Neural progenitor cell (in vitro differentiated cells): ENCODE measurements around the gene MED13L. TPM values are rescaled to one million over a fixed set of nuclear protein-coding genes. Genes with fewer than 3 reads are reported as not detected.

Experiments
- DNase-seq: peaks from one replicate; pipeline ENCODE4 v3.0.0-alpha.2; 2016; ENCODE audit warnings: low spot score
- H2AFZ ChIP-seq: fragments of 200-600 bp; sonication (generic); replicated peaks from 2 replicates; pipeline ENCODE4 v1.6.1; 2016; ENCODE audit warnings: antibody characterized with exemption
- H3F3A ChIP-seq: fragments of 200-600 bp; sonication (generic); 2 replicates; pipeline ENCODE4 v1.6.1; 2016; ENCODE audit warnings: antibody characterized with exemption, low read depth
- H3K27ac ChIP-seq: fragments of 200-600 bp; sonication (generic); 2 replicates; pipeline ENCODE4 v1.5.1; 2016; ENCODE audit warnings: mild to moderate bottlenecking
- H3K27me3 ChIP-seq: fragments of 200-600 bp; sonication (generic); 2 replicates; pipeline ENCODE4 v1.6.1; 2016; ENCODE audit warnings: mild to moderate bottlenecking, moderate library complexity
- H3K36me3 ChIP-seq: fragments of 200-600 bp; sonication (generic); 2 replicates; pipeline ENCODE4 v1.5.1; 2016
- H3K4me1 ChIP-seq: fragments of 200-600 bp; sonication (generic); 2 replicates; pipeline ENCODE4 v1.6.1; 2016; ENCODE audit warnings: mixed run types
- H3K4me2 ChIP-seq: fragments of 200-600 bp; sonication (generic); 2 replicates; pipeline ENCODE4 v1.6.1; 2016
- H3K4me3 ChIP-seq: fragments of 200-600 bp; sonication (generic); 2 replicates; pipeline ENCODE4 v1.5.1; 2016
- H3K79me2 ChIP-seq: fragments of 200-600 bp; sonication (generic); 2 replicates; pipeline ENCODE4 v1.6.1; 2016; ENCODE audit warnings: low read depth
- H3K9ac ChIP-seq: fragments of 200-600 bp; sonication (generic); 2 replicates; pipeline ENCODE4 v1.6.1; 2016
- H3K9me3 ChIP-seq: fragments of 200-600 bp; sonication (generic); 2 replicates; pipeline ENCODE4 v1.5.1; 2016; ENCODE audit warnings: low read depth
- H4K20me1 ChIP-seq: fragments of 200-600 bp; sonication (generic); 2 replicates; pipeline ENCODE4 v1.6.1; 2016; ENCODE audit warnings: low read depth
- H3K27ac Mint-ChIP-seq: 3 replicates; pipeline ENCODE4 v1.8.0; 2021; ENCODE audit warnings: mixed read lengths
- H3K27me3 Mint-ChIP-seq: 2 replicates; pipeline ENCODE4 v1.8.0; 2022; ENCODE audit warnings: low read depth, mild to moderate bottlenecking, inconsistent platforms, moderate library complexity, mixed read lengths; ENCODE audit not compliant: insufficient read depth
- H3K36me3 Mint-ChIP-seq: 3 replicates; pipeline ENCODE4 v1.8.0; 2021; ENCODE audit warnings: mixed read lengths
- H3K4me1 Mint-ChIP-seq: 3 replicates; pipeline ENCODE4 v1.8.0; 2021; ENCODE audit warnings: mixed read lengths
- H3K4me3 Mint-ChIP-seq: 3 replicates; pipeline ENCODE4 v1.8.0; 2021; ENCODE audit warnings: mild to moderate bottlenecking, moderate library complexity, mixed read lengths
- H3K9me3 Mint-ChIP-seq: 3 replicates; pipeline ENCODE4 v1.8.0; 2020; ENCODE audit warnings: mixed read lengths
- EZH2 ChIP-seq: fragments of 200-600 bp; sonication (generic); IDR thresholded peaks from 2 replicates; pipeline ENCODE4 v1.6.1; 2017; ENCODE audit warnings: antibody characterized with exemption, mild to moderate bottlenecking, moderate library complexity
- EZH2phosphoT487 ChIP-seq: fragments of 200-600 bp; sonication (generic); IDR thresholded peaks from 2 replicates; pipeline ENCODE4 v1.6.1; 2017; ENCODE audit warnings: antibody characterized with exemption
- total RNA-seq: library from RNA; depleted of rRNA; stranded (reverse); fragments of >200 nt; gene quantifications from 2 replicates; pipeline ENCODE4 v1.2.3, GENCODE V29; 2015; ENCODE audit warnings: low replicate concordance
- TF ChIP-seq, protein P1 (sequence below): fragments of 200-600 bp; sonication (generic); IDR thresholded peaks from 2 replicates; pipeline ENCODE4 v1.5.1; 2017; ENCODE audit warnings: antibody characterized with exemption, mild to moderate bottlenecking

Gene MED13L
- total RNA-seq, 1 donor from 2014 or later, result 149 TPM

DNA sequence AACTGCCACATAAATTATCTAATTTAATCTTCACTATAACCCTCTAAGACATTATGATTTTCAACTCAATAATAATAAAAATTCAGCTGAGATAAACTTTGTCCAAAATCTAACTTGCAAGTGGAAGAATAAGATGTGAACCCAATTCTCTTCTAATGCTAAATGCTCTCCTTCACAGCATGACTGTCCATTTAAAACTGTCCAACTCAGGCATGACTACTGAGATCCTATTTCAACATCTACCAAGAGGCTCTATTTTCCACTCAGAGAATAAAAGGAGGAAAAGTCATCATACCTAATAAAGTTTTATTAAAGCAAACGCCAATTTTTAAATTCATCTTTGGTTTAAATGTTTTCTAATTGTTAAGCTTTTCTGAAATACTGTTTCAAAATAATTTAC, 183.6 kb downstream of the MED13L start:
- no peak overlapping the region for H3K4me2 ChIP-seq
- no peaks in the 10 kb centered on the region for H3K36me3 Mint-ChIP-seq
- H3K79me2 ChIP-seq, result peaks cover 90% of the 10 kb centered on the region
- no peaks in the 10 kb centered on the region for H3K27me3 Mint-ChIP-seq
- TF ChIP-seq EZH2 (no peak), EZH2phosphoT487 (no peak)
- TF ChIP-seq, protein P1, sequence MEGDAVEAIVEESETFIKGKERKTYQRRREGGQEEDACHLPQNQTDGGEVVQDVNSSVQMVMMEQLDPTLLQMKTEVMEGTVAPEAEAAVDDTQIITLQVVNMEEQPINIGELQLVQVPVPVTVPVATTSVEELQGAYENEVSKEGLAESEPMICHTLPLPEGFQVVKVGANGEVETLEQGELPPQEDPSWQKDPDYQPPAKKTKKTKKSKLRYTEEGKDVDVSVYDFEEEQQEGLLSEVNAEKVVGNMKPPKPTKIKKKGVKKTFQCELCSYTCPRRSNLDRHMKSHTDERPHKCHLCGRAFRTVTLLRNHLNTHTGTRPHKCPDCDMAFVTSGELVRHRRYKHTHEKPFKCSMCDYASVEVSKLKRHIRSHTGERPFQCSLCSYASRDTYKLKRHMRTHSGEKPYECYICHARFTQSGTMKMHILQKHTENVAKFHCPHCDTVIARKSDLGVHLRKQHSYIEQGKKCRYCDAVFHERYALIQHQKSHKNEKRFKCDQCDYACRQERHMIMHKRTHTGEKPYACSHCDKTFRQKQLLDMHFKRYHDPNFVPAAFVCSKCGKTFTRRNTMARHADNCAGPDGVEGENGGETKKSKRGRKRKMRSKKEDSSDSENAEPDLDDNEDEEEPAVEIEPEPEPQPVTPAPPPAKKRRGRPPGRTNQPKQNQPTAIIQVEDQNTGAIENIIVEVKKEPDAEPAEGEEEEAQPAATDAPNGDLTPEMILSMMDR, result no peak
- peaks cover 33% of the 10 kb centered on the region for H4K20me1 ChIP-seq
- H3K9me3 Mint-ChIP-seq, result no peaks in the 10 kb centered on the region
- H3K4me3 ChIP-seq, result no peak overlapping the region
- no peak overlapping the region for H3K27ac ChIP-seq
- no peaks in the 10 kb centered on the region for H3K9me3 ChIP-seq
- H3K36me3 ChIP-seq, result peaks cover 3% of the 10 kb centered on the region
- H3K4me3 Mint-ChIP-seq, result no peak overlapping the region
- H3K4me1 Mint-ChIP-seq, result peaks cover 19% of the 10 kb centered on the region
- H3K4me1 ChIP-seq, result peaks cover 2% of the 10 kb centered on the region
- no peak overlapping the region for H3K9ac ChIP-seq
- H3K27me3 ChIP-seq, result no peaks in the 10 kb centered on the region
- H3F3A ChIP-seq, result peaks cover 12% of the 10 kb centered on the region
- no peak overlapping the region for H3K27ac Mint-ChIP-seq
- DNase-seq, result no peak
- no peak overlapping the region for H2AFZ ChIP-seq

DNA sequence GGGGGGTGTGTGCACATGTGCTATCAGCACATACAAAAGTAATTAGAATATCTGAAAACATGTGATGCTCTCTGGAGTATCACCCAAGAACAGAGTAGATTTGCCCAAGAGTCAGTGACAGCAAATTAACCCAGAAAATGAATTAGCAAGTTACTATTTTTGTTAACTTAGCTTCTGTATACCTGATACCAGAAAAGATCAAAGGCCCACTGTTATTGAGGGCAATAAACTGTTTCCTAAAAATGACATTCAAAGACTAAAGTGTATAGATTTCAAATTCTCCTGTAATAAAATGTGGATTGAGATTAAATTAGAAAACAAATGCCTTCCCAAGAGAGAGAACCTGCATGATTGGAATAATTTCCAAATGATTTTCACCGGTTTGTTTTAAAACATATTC, 184.7 kb downstream of the MED13L start:
- DNase-seq, result no peak
- peaks cover 16% of the 10 kb centered on the region for H3F3A ChIP-seq
- Mint-ChIP-seq H3K27ac (no peak overlapping the region), H3K4me1 (peaks cover 25% of the 10 kb centered on the region), H3K9me3 (peaks cover 2% of the 10 kb centered on the region), H3K27me3 (no peaks in the 10 kb centered on the region), H3K36me3 (peaks cover 5% of the 10 kb centered on the region), H3K4me3 (no peak overlapping the region)
- H3K4me1 ChIP-seq, result peaks cover 13% of the 10 kb centered on the region
- H3K4me2 ChIP-seq, result no peak overlapping the region
- no peaks in the 10 kb centered on the region for H3K27me3 ChIP-seq
- no peak for TF ChIP-seq EZH2
- TF ChIP-seq, protein P1, result no peak
- no peak for TF ChIP-seq EZH2phosphoT487
- H3K36me3 ChIP-seq, result peaks cover 3% of the 10 kb centered on the region
- H3K9me3 ChIP-seq, result no peaks in the 10 kb centered on the region
- peaks cover 43% of the 10 kb centered on the region for H4K20me1 ChIP-seq
- no peak overlapping the region for H2AFZ ChIP-seq
- H3K9ac ChIP-seq, result no peak overlapping the region
- no peak overlapping the region for H3K27ac ChIP-seq
- H3K4me3 ChIP-seq, result no peak overlapping the region
- peaks cover 91% of the 10 kb centered on the region for H3K79me2 ChIP-seq

DNA sequence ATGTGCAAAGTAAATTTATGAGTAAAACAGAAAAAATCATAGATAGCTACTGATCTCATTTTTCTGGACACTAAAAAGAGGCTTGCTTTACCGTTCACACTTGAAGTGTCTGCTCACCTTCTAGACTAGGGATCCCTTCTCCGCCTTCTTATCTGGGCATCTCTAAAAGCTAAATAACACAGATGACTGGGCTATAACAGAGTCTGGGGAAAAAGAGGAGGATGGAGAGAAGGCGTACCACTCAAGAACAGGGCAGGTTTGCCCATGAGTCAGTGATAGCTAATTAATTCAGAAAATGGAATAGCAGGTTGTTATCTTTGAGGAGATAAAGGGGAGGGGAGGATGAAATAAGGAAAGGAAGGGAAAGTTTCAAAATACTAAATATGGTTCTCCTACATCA, 185.3 kb downstream of the MED13L start:
- Mint-ChIP-seq H3K27me3 (no peaks in the 10 kb centered on the region), H3K4me1 (peaks cover 28% of the 10 kb centered on the region), H3K9me3 (peaks cover 2% of the 10 kb centered on the region), H3K36me3 (peaks cover 5% of the 10 kb centered on the region), H3K4me3 (no peak overlapping the region), H3K27ac (no peak overlapping the region)
- H3K9me3 ChIP-seq, result no peaks in the 10 kb centered on the region
- no peak overlapping the region for H3K9ac ChIP-seq
- peaks cover 3% of the 10 kb centered on the region for H3K36me3 ChIP-seq
- no peak overlapping the region for H3K4me2 ChIP-seq
- H3K4me3 ChIP-seq, result no peak overlapping the region
- no peaks in the 10 kb centered on the region for H3K27me3 ChIP-seq
- peaks cover 44% of the 10 kb centered on the region for H4K20me1 ChIP-seq
- peaks cover 16% of the 10 kb centered on the region for H3F3A ChIP-seq
- peaks cover 14% of the 10 kb centered on the region for H3K4me1 ChIP-seq
- TF ChIP-seq EZH2phosphoT487, result no peak
- TF ChIP-seq EZH2, result no peak
- TF ChIP-seq, protein P1, result no peak
- H3K79me2 ChIP-seq, result peaks cover 91% of the 10 kb centered on the region
- H2AFZ ChIP-seq, result no peak overlapping the region
- DNase-seq, result no peak
- peak overlapping the region; percentile 31 for H3K27ac ChIP-seq
